GM23338 (cell line): Measurements from ENCODE around the gene GTSE1.

Experiments used
- CREB1 ChIP-seq: fragments of 250-450 bp; sonication (Bioruptor Pico); IDR thresholded peaks from 2 replicates; pipeline ENCODE4 v1.5.0; 2020; ENCODE audit warnings: low read depth, mild to moderate bottlenecking, moderate library complexity
- EZH2 ChIP-seq: fragments of 200-600 bp; sonication (generic); IDR thresholded peaks from one replicate; pipeline ENCODE4 v1.8.0; 2017; ENCODE audit warnings: antibody characterized with exemption, mild to moderate bottlenecking, low read depth; ENCODE audit not compliant: unreplicated experiment
- EZH2phosphoT487 ChIP-seq: fragments of 200-600 bp; sonication (generic); IDR thresholded peaks from one replicate; pipeline ENCODE4 v1.8.1; 2018; ENCODE audit warnings: antibody characterized with exemption; ENCODE audit not compliant: unreplicated experiment
- POLR2AphosphoS5 ChIP-seq: IDR thresholded peaks from 2 replicates; pipeline ENCODE4 v1.6.1; 2016; ENCODE audit warnings: antibody characterized with exemption, low read depth
- REST ChIP-seq: IDR thresholded peaks from one replicate; pipeline ENCODE4 v1.6.1; 2018; ENCODE audit warnings: antibody characterized with exemption; ENCODE audit not compliant: unreplicated experiment
- TF ChIP-seq, protein P1 (sequence below), 2 experiments: fragments of 200-600 bp in 1 of 2; sonication (generic) in 1 of 2; conservative IDR thresholded peaks; 2 replicates each; pipeline versions ENCODE4 v1.5.1 to v1.6.1; 2016 to 2017; ENCODE audit warnings: antibody characterized with exemption in 2 of 2, low read depth in 2 of 2, mild to moderate bottlenecking in 2 of 2, moderate library complexity in 1 of 2

GRCh38 chr22:46317646-46318045 is 21.0 kb downstream of the GTSE1 start:
- TF ChIP-seq, protein P1, sequence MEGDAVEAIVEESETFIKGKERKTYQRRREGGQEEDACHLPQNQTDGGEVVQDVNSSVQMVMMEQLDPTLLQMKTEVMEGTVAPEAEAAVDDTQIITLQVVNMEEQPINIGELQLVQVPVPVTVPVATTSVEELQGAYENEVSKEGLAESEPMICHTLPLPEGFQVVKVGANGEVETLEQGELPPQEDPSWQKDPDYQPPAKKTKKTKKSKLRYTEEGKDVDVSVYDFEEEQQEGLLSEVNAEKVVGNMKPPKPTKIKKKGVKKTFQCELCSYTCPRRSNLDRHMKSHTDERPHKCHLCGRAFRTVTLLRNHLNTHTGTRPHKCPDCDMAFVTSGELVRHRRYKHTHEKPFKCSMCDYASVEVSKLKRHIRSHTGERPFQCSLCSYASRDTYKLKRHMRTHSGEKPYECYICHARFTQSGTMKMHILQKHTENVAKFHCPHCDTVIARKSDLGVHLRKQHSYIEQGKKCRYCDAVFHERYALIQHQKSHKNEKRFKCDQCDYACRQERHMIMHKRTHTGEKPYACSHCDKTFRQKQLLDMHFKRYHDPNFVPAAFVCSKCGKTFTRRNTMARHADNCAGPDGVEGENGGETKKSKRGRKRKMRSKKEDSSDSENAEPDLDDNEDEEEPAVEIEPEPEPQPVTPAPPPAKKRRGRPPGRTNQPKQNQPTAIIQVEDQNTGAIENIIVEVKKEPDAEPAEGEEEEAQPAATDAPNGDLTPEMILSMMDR (conservative IDR thresholded peaks at IDR 0.05; ENCODE audit: low read depth in 2 of 2) = no peak
- TF ChIP-seq EZH2 = no peak
- TF ChIP-seq REST = no peak
- TF ChIP-seq EZH2phosphoT487 = no peak
- TF ChIP-seq CREB1 (CRISPR knock-in tag) = no peak
- TF ChIP-seq POLR2AphosphoS5 = no peak
